Measurements from ENCODE around the gene ZNF598.

Gene ZNF598

DNA sequence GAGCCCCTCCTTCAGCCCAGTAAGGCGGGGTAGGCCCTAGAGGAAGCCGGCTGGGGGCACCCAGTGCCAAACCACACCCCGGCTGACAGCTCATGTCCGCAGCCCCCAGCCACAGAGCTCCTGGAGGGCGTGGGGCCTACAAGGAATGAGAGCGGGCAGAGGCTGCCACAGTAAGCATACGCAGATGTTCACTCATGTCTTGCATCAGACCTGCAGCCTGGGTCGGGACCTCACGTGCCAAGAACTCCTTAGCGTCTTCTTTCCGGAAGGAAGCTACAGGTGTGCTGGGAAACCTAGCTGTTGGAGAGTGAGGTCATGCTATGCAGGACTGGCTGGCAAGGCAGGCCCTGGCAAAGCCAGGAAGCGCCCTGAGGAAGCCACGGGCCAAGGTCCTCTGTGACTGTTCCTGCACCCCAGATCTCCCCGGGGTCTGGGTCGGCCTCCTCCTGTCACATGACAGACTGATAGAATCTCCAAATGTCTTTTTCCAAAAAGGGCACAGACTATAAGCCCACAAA, 1.6 kb downstream of the ZNF598 start:
- DNase-seq, result no peak

DNA sequence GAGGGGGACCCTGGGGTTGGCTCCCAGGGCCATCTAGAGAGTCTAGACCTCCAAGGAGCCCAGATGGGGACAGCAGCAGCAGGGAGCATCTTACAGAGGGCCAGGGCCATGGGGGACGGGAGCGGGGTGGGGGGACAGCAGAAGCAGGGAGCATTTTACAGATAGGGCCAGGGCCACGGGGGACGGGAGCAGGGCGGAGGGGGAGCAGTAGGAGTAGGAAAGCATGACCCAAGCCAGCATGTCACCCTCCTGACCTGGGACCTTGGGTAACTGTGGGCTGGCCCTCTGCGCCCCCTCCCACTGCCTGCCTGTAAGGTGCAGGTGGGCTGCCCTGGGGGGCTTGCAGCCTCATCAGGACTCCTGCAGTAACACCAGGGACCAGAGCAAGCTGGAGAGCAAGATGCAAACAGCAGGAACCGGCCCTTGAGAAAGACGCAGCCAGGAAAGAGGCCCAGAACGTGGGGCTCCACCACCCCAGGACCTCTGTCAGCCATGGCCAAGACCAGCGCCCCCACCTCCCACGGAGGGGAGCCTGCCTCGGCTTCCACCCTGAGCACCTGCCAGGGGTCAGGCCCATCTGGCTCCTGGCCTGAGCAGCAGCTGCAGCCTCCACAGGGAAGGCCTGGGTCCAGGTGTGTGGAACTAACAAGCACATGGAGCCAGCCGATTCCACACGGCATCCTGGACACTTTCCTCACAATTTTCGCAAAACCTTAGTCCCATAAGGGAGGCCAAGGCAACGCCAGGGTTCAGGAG, 2.4 kb downstream of the ZNF598 start:
- DNase-seq, result no peak

DNA sequence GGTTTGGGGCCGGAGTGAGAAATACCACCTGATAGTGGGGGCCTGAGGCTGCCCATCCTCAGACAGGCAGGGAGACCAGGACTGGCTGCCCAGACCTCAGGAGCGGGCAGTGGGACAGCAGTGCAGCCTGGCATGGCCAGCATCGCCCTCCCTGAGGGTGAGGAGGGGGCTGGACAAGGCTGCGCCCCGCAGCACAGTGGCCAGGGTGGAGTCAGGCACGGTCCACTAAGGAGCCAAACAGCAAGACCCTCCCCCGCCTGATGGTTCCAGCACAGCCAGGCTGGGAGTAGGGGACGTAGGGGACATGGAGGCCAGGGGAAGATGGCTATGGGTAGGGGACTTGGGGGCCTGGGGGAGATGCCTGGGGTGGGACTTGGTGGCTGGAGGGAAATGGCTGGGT, 3.3 kb downstream of the ZNF598 start:
- DNase-seq, result no peak

DNA sequence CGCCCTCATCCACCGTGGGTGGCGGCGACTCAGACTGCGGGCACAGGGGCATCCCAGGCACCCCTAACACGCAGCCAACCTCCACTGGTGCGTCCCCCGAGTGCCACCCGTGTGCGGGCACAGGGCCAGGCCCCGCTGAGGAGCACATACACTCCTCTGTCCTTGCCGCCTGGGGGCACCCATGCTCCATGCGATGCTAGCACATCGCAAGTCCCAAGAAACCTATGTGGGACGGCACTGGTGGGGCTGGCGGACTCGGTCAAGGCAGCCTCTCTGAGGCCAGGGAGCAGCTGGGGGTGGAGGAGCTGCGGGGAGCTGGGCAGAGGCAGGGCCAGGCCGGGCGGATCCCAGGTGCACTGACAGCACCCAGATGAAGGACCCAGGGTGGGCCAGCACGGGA, 4.0 kb downstream of the ZNF598 start:
- peak in 1 of 56 donors; percentile 38 for DNase-seq

DNA sequence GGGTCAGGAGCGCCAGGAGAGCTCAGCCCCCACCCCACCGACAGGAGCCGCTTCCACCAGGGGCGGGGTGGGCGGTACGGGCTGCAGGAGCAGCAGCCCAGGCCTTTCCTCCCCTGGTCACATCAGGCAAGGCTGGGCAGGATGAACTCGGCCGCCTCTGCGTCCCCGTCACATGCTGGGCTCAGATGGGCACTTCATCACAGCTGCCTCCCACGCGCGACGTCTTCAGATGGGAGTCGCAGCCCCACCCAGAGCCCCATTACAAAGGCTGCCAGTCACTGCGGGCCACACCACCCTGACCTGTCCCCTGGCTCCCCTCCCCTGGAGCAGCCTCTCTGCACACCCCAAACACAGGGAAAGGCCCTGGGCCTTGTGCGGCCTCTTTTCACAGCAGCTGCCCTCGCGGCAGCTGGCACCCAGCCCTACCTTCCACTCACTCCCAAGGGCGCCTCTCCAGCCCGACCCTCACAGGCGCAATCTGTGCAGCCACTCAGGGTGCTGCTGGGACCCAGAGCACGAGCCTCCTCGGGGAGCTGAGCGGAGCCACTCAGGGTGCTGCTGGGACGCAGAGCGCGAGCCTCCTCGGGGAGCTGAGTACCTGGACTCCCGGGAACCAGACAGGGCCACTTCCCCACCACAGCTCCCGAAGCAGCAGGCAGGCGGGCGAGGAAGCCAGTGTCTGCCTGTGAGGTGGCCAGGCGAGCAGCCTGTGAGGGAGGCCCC, 4.7 kb downstream of the ZNF598 start:
- DNase-seq, result no peak

DNA sequence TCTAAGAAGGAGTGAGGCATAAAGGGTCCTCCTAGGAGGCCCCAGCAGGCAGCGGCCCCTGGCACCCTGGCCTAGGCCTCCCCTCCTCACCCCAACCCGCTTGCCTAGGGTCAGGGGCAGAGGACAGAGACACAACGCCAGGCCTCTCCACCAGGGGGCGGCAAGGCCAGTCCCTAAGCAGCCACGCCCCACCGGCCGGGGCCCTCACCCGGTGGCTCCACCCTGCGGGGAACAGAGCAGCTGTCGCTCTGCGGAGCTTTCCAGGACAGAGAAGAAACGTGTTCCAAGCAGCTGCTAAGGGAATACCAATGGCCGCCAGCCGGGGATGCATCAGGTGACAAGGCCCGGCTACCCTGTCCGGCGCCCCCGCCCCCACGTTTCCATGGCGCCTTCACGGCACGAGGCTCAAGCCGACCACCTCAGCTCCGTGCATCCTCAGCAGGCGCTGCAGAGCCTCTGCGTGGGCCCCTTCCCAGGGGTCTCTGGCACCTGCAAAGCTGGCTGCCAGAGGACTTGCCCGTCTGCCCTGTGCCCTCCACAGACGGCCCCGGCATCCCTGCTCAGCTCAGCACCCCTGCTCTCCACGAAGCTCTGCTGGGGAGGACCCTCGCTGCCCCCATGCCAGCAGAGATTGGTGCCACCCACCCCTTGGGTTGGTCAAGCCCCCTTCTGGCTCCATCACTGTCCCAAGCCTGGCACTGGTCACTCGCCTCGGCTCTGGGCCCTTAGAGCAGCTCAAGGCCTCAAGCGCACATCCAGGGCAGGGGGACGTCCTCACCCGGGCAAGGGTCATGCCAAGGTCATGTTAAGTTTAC, 5.6 kb downstream of the ZNF598 start:
- DNase-seq, result peak in 44 of 56 donors; percentile 12 to 83 (median 38)

DNA sequence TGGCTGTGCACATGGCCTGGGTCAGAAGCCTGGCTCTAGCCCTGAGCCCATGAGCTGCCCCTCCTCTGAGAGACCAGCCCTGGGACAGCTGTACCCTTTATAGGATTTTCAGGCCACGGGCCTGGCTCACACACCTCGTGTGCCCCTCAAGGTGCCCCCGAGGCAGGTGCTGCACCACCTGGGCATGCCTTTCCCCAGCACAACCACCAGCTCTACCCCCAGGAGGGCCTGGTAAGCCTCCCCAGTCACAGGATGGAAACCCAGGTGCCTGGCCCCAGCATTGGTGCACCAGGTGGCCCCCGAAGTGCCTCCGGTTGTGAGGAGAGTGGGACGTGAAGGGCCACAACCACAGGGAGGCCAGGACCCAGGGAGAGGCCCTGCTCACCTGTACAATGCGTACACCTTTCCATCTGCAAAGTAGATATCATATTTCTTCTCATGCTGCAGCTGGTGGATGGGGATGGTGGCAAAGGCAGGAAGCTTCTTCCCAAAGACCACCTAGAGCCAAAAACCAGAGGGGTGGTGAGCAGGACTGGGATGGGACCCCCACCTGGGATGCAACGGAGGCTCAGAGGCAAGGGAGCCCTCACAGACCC, 6.3 kb downstream of the ZNF598 start:
- DNase-seq, result no peak

DNA sequence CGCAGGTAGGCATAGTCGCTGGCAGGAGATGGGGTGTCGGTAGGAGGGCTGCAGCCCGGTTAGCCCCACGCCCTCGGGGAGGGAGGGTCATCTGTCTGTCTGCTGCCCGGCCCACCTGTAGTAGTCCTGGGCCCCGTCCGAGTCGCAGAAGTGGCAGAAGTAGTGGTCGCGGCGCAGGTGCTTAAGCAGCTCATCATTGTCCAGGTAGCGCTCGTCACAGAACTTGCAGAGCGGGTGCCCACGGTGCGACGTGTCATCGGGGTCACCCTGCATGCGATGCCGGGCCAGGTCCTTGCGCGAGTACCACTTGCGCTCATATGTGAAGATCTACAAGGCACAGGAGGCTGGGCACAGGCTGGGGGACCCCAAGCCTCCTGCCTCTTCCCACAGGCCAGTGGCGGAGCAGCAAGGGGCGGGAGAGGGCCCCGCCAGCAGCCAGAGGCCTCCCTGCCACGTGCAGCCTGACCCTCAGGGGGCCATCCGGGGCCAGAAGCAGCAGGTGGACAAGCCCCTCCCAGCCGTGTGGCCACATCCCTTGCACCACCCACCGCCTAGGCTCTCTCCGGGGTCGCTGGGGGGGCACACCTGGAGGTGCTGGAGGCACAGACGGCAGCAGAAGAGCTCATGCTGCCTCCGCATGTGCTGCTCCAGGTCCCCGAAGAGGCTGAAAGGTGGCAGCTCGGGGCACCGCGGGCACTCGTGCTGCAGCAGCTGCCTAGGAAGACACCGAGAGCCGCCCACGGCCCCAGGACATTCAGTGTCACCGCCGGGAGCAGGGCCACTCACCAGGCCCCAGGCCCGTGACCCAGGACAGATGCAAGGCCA, 7.0 kb downstream of the ZNF598 start:
- DNase-seq, result no peak

DNA sequence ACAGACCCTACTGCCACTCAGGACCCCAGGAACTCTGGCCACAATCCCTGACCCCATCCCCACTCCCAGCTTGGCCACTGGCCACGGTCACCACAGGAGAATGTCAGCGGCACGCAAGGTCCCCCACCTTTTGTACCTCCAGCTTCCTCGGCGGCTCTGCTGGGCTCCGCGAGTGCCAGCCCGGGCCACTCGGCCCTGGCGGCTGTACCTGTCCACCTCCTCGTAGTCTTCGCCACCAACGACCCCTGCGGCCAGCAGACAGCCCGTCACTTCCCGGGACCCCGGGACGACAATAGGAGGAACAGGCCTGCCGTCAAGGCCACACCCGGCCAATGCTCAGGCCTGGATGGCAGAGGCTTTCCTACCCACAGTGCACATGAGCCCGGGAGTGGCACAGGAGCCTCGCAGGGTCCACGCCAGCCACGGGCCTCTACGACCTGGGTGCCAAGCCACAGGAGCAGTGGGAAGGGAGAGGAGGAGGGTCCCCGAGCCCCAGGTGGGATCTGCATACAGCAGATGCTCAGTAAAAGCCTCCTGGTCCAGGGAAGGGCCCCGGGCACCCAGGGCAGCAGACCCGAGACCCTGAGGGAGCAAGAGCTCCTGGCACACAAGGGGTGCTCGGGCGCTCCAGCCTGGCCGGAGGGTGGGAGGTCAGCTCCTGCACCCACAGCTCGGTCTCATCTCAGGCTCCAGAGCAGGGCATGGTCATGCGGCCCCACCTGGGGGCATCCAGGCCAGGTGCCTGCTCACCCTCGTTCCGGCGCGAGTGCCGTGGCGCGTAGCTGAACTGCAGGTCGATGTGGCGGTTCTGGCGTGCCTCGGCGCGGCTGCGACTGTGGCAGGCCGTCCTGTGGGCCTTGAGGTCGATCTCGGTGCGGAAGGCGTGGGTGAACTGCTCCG, 7.9 kb downstream of the ZNF598 start:
- no peak for DNase-seq

DNA sequence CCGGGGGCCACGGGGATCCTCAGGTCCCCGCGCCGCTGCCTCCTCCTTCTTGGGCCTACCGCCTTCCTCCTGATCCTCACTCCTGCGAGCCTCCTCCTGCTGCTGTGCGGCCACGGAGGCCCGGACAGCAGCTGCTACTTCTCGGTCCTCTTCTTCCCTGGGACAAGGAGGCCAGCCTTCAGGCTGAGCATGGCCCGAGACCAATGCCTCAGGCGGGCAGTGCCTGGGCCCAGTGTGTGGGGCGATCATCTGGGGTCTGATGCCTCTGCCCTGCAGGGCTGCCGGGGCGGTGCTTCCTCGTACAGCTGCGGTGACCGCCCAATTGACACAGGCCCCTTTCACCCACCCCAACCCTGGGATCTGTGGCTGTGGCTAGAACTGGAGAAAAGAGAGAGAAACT, 8.6 kb downstream of the ZNF598 start:
- DNase-seq, result no peak

DNA sequence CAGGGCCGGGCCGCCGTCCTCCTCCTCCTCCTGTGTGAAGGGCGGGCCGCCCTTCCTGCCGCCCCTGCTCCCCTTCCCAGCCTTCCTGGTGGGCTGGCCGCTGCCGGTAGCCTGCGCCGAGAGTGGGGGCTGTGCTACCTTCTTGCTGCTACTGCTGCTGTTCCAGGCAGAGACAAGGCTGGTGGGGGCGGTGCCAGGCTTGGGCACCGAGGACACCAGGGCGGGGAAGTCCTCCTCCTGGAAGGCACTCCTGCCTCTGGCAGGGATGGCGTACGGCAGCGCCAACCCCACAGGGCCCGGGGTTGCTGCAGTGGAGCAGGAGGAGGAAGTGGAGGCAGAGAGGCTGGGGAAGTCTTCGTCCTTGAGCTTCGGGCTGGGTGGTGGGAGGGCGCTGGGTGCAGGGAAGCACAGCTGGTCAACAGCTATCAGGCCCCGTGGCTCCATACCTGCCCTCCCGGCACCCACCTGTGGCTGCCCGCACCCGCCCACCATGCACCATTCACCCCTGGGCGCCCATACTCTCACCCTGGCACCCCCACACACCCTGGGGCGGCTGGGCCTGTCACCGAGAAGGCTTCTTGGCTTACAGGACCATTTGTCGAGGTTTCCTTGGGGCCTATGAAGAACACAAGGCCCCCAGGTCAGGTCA, 9.6 kb downstream of the ZNF598 start:
- peak in 2 of 56 donors; percentile 12 to 28 for DNase-seq

DNA sequence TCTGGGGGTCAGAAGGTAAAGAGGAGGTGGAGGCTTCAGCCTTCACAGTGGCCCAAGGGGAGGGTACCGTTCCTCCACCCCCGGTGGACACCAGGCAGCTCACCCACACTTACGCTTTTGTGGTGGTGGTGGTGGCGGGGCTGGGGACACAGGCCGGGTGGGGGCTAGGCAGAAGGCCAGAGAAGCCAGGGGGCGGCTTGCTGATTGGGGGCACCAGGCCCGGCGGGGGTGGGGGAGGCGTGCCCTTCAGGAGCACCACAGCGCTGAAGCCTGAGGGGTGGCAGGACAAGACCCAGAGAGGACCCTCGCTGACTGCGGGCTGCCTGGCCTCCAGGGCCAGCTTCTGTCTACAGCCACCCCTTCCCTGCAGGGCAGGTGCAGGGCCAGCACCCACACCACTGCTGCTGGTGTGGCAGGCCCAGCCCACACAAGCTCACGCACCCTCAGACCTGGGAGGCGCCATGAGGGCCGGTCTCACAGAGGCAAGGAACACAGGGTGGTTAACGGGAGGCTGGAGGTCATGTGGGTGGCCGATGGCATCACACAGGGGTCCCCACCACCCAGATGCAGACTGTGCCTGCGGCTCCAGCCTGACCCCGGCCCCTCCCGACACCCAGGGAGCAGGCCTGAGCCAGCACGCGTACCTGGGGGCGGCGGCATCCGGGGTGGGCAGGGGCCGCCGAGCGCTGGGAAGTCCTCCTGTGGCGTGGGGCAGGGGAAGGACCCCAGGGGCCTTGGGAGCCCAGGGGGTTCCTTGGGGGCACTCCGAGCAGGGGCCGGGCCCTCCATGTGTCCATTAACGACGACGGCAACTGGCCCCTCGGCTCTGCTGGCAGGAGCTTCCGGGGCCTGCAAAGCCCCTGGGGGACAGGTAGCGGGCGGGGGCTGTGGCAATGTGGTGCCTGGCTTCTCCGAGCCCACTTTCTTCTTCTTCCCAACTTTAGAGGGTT, 10.5 kb downstream of the ZNF598 start:
- DNase-seq, result no peak

DNA sequence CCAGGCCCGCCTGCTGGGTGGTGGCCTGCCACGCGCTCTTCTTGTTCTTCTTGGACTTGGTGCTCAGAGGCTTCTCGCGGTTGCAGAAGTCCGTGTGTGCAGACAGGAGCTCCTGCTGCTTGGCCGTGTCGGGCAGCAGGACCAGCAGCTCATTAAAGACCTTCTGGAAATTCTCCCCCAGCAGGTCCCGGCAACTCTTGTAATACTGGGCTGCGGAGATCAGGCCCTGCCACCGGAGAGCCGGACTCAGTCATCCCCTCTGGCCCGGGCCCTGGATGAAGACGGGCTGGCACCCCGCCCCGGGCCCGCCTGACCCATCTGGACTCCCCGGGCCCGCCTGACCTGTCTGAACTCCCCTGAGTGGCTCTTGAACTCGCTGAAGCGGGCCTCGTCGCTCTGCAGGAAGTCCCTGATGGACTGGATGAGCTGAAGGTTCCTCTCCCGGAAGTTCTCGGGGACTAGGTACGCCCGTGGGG, 11.2 kb downstream of the ZNF598 start:
- DNase-seq, result no peak

DNA sequence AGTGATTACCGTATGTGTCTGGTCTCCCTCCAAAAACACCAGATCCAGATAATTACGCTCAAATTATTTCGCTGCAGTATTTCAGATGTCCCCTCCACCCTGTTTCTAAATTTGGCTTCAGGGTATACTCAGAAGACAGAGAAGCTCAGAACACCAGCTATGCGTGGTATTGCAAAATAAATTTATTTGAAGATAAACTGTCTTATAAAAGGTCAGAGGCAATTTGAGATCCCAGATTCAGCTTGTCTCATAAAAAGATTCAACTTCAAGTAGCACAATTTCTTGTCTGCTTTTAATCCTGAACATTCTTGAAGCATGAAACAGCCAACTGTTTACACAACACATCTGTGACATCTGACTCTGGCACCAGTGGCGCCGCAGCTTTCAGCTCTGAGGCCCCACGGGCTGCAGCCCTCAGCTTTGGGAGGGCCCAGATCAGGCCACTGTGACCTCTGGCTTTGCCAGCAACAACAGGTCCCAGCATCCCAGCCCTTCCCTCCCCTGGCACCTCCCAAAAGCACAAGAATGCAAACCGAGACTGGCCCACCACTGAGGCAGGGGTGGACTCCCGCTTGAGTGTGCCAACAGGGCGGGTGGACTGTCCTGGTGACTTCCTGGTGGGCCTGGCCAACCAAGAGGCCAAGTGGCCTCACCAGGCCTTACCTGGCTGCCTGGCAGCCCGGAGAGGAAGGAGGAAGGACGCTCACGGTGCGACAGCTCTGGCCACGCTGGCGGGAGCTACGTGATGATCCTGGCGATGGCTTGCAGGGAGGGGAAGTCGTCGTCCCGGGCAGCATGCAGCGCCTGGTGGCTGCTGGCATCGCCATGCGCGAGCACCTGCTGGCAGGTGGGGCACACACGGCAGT, 11.9 kb downstream of the ZNF598 start:
- DNase-seq, result no peak

DNA sequence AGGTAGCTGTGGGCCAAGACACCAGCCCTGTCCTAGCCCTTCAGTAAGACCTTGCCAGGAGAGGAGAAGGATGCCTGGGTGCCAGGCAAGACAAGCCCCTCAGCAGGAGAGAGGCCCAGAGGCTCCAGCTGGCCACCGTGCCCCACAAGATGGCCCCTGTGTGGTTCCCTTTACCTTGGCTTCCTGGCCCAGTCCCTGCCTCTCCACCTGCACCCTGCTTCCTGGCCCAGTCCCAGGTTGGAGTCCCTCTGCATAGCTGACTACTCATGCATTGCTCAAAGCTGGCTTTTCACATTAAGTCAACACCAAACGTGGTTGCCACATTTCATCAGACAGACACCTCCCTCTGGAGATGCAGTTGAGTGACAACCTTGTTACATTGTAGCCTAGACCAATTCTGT, 15.9 kb downstream of the ZNF598 start:
- no peak for DNase-seq

DNA sequence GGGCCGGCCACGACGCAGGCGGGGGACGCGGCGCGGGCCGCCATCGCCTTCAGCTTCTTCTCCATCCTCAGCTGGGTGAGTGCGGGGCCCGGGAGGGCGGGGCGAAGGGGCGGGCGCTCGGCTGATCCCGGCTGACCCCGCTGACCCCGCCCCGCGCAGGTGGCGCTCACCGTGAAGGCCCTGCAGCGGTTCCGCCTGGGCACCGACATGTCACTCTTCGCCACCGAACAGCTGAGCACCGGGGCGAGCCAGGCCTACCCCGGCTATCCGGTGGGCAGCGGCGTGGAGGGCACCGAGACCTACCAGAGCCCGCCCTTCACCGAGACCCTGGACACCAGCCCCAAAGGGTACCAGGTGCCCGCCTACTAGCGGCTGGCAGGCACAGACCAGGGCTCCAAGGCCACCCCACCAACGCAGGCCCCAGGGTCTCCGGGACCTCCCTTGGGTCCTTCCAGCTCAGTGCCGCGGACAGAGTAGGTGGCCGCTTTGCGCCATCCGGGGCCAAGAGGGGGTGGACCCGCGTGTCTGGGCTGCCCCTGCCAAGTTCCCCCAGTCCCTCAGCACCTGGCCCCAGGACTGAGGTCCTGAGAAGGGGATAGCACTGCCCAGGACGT, 16.8 kb downstream of the ZNF598 start:
- no peak for DNase-seq
